ENCODE measurements around the gene ALOX12.

Gene ALOX12

GRCh38 chr17:7027335-7027734, 31.5 kb downstream of the ALOX12 start:
- H3K4me3 ChIP-seq (ENCODE audit: low read depth in 1 of 5, low read length in 5 of 5): peak overlapping the region in 1 of 5 donors; percentile 50
- H3K27ac ChIP-seq (ENCODE audit: low read depth, low read length): peak overlapping the region; percentile 89
- H3K9me3 ChIP-seq (ENCODE audit: control insufficient read depth in 5 of 5, low read length in 5 of 5): no peaks in the 10 kb centered on the region
- H3K36me3 ChIP-seq (ENCODE audit: control insufficient read depth in 5 of 5, insufficient read depth in 5 of 5, low read length in 5 of 5): peaks cover 0 to 21% (median 13%) of the 10 kb centered on the region in 5 donors
- H3K4me1 ChIP-seq (ENCODE audit: control insufficient read depth in 5 of 5, insufficient read depth in 5 of 5, low read length in 5 of 5): peaks cover 0 to 78% (median 25%) of the 10 kb centered on the region in 5 donors
- H3K27me3 ChIP-seq (ENCODE audit: control insufficient read depth in 5 of 5, insufficient read depth in 4 of 5, low read length in 5 of 5): no peaks in the 10 kb centered on the region
- H3K9ac ChIP-seq (ENCODE audit: low read length in 5 of 5): peak overlapping the region in 2 of 5 donors; percentile 4 to 12

- H3K27ac ChIP-seq (ENCODE audit: low read depth, low read length): peak overlapping the region; percentile 89
- H3K36me3 ChIP-seq (ENCODE audit: control insufficient read depth in 5 of 5, insufficient read depth in 5 of 5, low read length in 5 of 5): peaks cover 0 to 21% (median 13%) of the 10 kb centered on the region in 5 donors
- H3K4me3 ChIP-seq (ENCODE audit: low read depth in 1 of 5, low read length in 5 of 5): no peak overlapping the region
- no peaks in the 10 kb centered on the region for H3K9me3 ChIP-seq (ENCODE audit: control insufficient read depth in 5 of 5, low read length in 5 of 5)
- peaks cover 0 to 66% (median 14%) of the 10 kb centered on the region in 5 donors for H3K4me1 ChIP-seq (ENCODE audit: control insufficient read depth in 5 of 5, insufficient read depth in 5 of 5, low read length in 5 of 5)
- peak overlapping the region in 1 of 5 donors; percentile 20 for H3K9ac ChIP-seq (ENCODE audit: low read length in 5 of 5)
- no peaks in the 10 kb centered on the region for H3K27me3 ChIP-seq (ENCODE audit: control insufficient read depth in 5 of 5, insufficient read depth in 4 of 5, low read length in 5 of 5)
Observed at GRCh38 chr17:7029096-7029495, 33.2 kb downstream of the ALOX12 start.

GRCh38 chr17:7029659-7030058, 33.8 kb downstream of the ALOX12 start:
- H3K27me3 ChIP-seq (ENCODE audit: control insufficient read depth in 5 of 5, insufficient read depth in 4 of 5, low read length in 5 of 5): no peaks in the 10 kb centered on the region
- no peak overlapping the region for H3K4me3 ChIP-seq (ENCODE audit: low read depth in 1 of 5, low read length in 5 of 5)
- H3K4me1 ChIP-seq (ENCODE audit: control insufficient read depth in 5 of 5, insufficient read depth in 5 of 5, low read length in 5 of 5): peaks cover 0 to 63% (median 12%) of the 10 kb centered on the region in 5 donors
- H3K9ac ChIP-seq (ENCODE audit: low read length in 5 of 5): no peak overlapping the region
- peak overlapping the region; percentile 89 for H3K27ac ChIP-seq (ENCODE audit: low read depth, low read length)
- no peaks in the 10 kb centered on the region for H3K9me3 ChIP-seq (ENCODE audit: control insufficient read depth in 5 of 5, low read length in 5 of 5)
- peaks cover 0 to 19% (median 13%) of the 10 kb centered on the region in 5 donors for H3K36me3 ChIP-seq (ENCODE audit: control insufficient read depth in 5 of 5, insufficient read depth in 5 of 5, low read length in 5 of 5)

- peak overlapping the region in 4 of 5 donors; percentile 24 to 72 (median 40) for H3K9ac ChIP-seq (ENCODE audit: low read length in 5 of 5)
- H3K9me3 ChIP-seq (ENCODE audit: control insufficient read depth in 5 of 5, low read length in 5 of 5): no peaks in the 10 kb centered on the region
- peak overlapping the region; percentile 85 for H3K27ac ChIP-seq (ENCODE audit: low read depth, low read length)
- peaks cover 0 to 32% (median 22%) of the 10 kb centered on the region in 5 donors for H3K4me1 ChIP-seq (ENCODE audit: control insufficient read depth in 5 of 5, insufficient read depth in 5 of 5, low read length in 5 of 5)
- H3K27me3 ChIP-seq (ENCODE audit: control insufficient read depth in 5 of 5, insufficient read depth in 4 of 5, low read length in 5 of 5): peaks cover 0 to 4% (median 2%) of the 10 kb centered on the region in 5 donors
- H3K4me3 ChIP-seq (ENCODE audit: low read depth in 1 of 5, low read length in 5 of 5): peak overlapping the region; percentile 22 to 83 (median 71)
- peaks cover 0 to 3% (median 0%) of the 10 kb centered on the region in 5 donors for H3K36me3 ChIP-seq (ENCODE audit: control insufficient read depth in 5 of 5, insufficient read depth in 5 of 5, low read length in 5 of 5)
Observed at GRCh38 chr17:7034955-7035590, 39.2 kb downstream of the ALOX12 start.

- Histone ChIP-seq H3K27ac (ENCODE audit: low read depth, low read length) (peak within 1 kb of the TSS; percentile 85), H3K9ac (ENCODE audit: low read length in 5 of 5) (peak within 1 kb of the TSS; percentile 10 to 72 (median 41)), H3K9me3 (ENCODE audit: control insufficient read depth in 5 of 5, low read length in 5 of 5) (no peaks in the 10 kb centered on the region), H3K4me1 (ENCODE audit: control insufficient read depth in 5 of 5, insufficient read depth in 5 of 5, low read length in 5 of 5) (peaks cover 0 to 29% (median 22%) of the 10 kb centered on the region in 5 donors), H3K36me3 (ENCODE audit: control insufficient read depth in 5 of 5, insufficient read depth in 5 of 5, low read length in 5 of 5) (peaks cover 0 to 3% (median 0%) of the 10 kb centered on the region in 5 donors), H3K4me3 (ENCODE audit: low read depth in 1 of 5, low read length in 5 of 5) (peak within 1 kb of the TSS; percentile 22 to 83 (median 71)), H3K27me3 (ENCODE audit: control insufficient read depth in 5 of 5, insufficient read depth in 4 of 5, low read length in 5 of 5) (peaks cover 0 to 4% (median 2%) of the 10 kb centered on the region in 5 donors)
Observed at GRCh38 chr17:7035591-7036368, 39.9 kb downstream of the ALOX12 start, which contains the start of gene SLC16A13. Gene SLC16A13, plus strand, starts transcription at chr17:7036015. Its CDS starts 368 bp downstream, at chr17:7036383.

GRCh38 chr17:7038025-7038862, 42.4 kb downstream of the ALOX12 start:
- Histone ChIP-seq H3K36me3 (ENCODE audit: control insufficient read depth in 5 of 5, insufficient read depth in 5 of 5, low read length in 5 of 5) (no peaks in the 10 kb centered on the region), H3K9me3 (ENCODE audit: control insufficient read depth in 5 of 5, low read length in 5 of 5) (no peaks in the 10 kb centered on the region), H3K9ac (ENCODE audit: low read length in 5 of 5) (peak overlapping the region in 1 of 5 donors; percentile 33), H3K27me3 (ENCODE audit: control insufficient read depth in 5 of 5, insufficient read depth in 4 of 5, low read length in 5 of 5) (peaks cover 8 to 19% (median 17%) of the 10 kb centered on the region in 5 donors), H3K4me3 (ENCODE audit: low read depth in 1 of 5, low read length in 5 of 5) (no peak overlapping the region), H3K27ac (ENCODE audit: low read depth, low read length) (no peak overlapping the region), H3K4me1 (ENCODE audit: control insufficient read depth in 5 of 5, insufficient read depth in 5 of 5, low read length in 5 of 5) (peaks cover 0 to 38% (median 34%) of the 10 kb centered on the region in 5 donors)

GRCh38 chr17:7039832-7040231, 44.0 kb downstream of the ALOX12 start:
- no peaks in the 10 kb centered on the region for H3K36me3 ChIP-seq (ENCODE audit: control insufficient read depth in 5 of 5, insufficient read depth in 5 of 5, low read length in 5 of 5)
- peaks cover 14 to 28% (median 25%) of the 10 kb centered on the region in 5 donors for H3K27me3 ChIP-seq (ENCODE audit: control insufficient read depth in 5 of 5, insufficient read depth in 4 of 5, low read length in 5 of 5)
- H3K9ac ChIP-seq (ENCODE audit: low read length in 5 of 5): no peak overlapping the region
- H3K4me1 ChIP-seq (ENCODE audit: control insufficient read depth in 5 of 5, insufficient read depth in 5 of 5, low read length in 5 of 5): peaks cover 0 to 42% (median 42%) of the 10 kb centered on the region in 5 donors
- no peak overlapping the region for H3K4me3 ChIP-seq (ENCODE audit: low read depth in 1 of 5, low read length in 5 of 5)
- no peak overlapping the region for H3K27ac ChIP-seq (ENCODE audit: low read depth, low read length)
- H3K9me3 ChIP-seq (ENCODE audit: control insufficient read depth in 5 of 5, low read length in 5 of 5): no peaks in the 10 kb centered on the region

GRCh38 chr17:7041607-7042500, 46.0 kb downstream of the ALOX12 start:
- no peaks in the 10 kb centered on the region for H3K9me3 ChIP-seq (ENCODE audit: control insufficient read depth in 5 of 5, low read length in 5 of 5)
- H3K36me3 ChIP-seq (ENCODE audit: control insufficient read depth in 5 of 5, insufficient read depth in 5 of 5, low read length in 5 of 5): no peaks in the 10 kb centered on the region
- H3K9ac ChIP-seq (ENCODE audit: low read length in 5 of 5): peak overlapping the region in 1 of 5 donors; percentile 47
- no peak overlapping the region for H3K27ac ChIP-seq (ENCODE audit: low read depth, low read length)
- H3K4me3 ChIP-seq (ENCODE audit: low read depth in 1 of 5, low read length in 5 of 5): peak overlapping the region in 2 of 5 donors; percentile 34 to 62
- peaks cover 0 to 32% (median 28%) of the 10 kb centered on the region in 5 donors for H3K4me1 ChIP-seq (ENCODE audit: control insufficient read depth in 5 of 5, insufficient read depth in 5 of 5, low read length in 5 of 5)
- peaks cover 14 to 29% (median 28%) of the 10 kb centered on the region in 5 donors for H3K27me3 ChIP-seq (ENCODE audit: control insufficient read depth in 5 of 5, insufficient read depth in 4 of 5, low read length in 5 of 5)

Measured in subcutaneous abdominal adipose tissue (tissue), 5 donors.